Fibroblast of peridontal ligament (primary cell): ENCODE data around the gene MYH8.

Experiments
- DNase-seq: peaks from one replicate; pipeline ENCODE4 v3.0.0-alpha.2; 2010; ENCODE audit errors: extremely low read depth

MYH8 gene

GRCh38 chr17:10421900-10422542 is at the start of gene MYH8:
TSS of gene MYH8 (minus strand) at chr17:10421950. CDS start at chr17:10420227, 1,723 bp downstream.
- DNase-seq: no peak

GRCh38 chr17:10469459-10469858 is 47.7 kb upstream of the MYH8 start, which contains the start of gene MYH4:
TSS of gene MYH4 (minus strand) at chr17:10469559. CDS start at chr17:10466745, 2,814 bp downstream.
- no peak for DNase-seq

- no peak for DNase-seq
Measured at GRCh38 chr17:10463402-10463801, 41.7 kb upstream of the MYH8 start.

GRCh38 chr17:10460062-10460461 is 38.3 kb upstream of the MYH8 start:
- no peak for DNase-seq

- DNase-seq: no peak
Measured at GRCh38 chr17:10458701-10459100, 37.0 kb upstream of the MYH8 start.

GRCh38 chr17:10457952-10458351 is 36.2 kb upstream of the MYH8 start:
- DNase-seq: no peak

- no peak for DNase-seq
Measured at GRCh38 chr17:10447026-10447931, 25.5 kb upstream of the MYH8 start.

- no peak for DNase-seq
Measured at GRCh38 chr17:10439816-10440215, 18.1 kb upstream of the MYH8 start.

- DNase-seq: no peak
Measured at GRCh38 chr17:10435096-10435495, 13.3 kb upstream of the MYH8 start.

GRCh38 chr17:10429421-10430045 is 7.8 kb upstream of the MYH8 start:
- no peak for DNase-seq

- DNase-seq: no peak
Measured at GRCh38 chr17:10428781-10429180, 7.0 kb upstream of the MYH8 start.

- DNase-seq: no peak
Measured at GRCh38 chr17:10421211-10421610, 539 bp downstream of the MYH8 start.

- no peak for DNase-seq
Measured at GRCh38 chr17:10420811-10421210, 939 bp downstream of the MYH8 start.

- DNase-seq: no peak
Measured at GRCh38 chr17:10417431-10417830, 4.3 kb downstream of the MYH8 start.

- no peak for DNase-seq
Measured at GRCh38 chr17:10415161-10415560, 6.6 kb downstream of the MYH8 start.

GRCh38 chr17:10403589-10403988 is 18.2 kb downstream of the MYH8 start:
- DNase-seq: no peak

- no peak for DNase-seq
Measured at GRCh38 chr17:10398352-10398751, 23.4 kb downstream of the MYH8 start.

GRCh38 chr17:10396524-10397163 is 25.1 kb downstream of the MYH8 start:
- no peak for DNase-seq

- no peak for DNase-seq
Measured at GRCh38 chr17:10394201-10394887, 27.4 kb downstream of the MYH8 start.

- no peak for DNase-seq
Measured at GRCh38 chr17:10392880-10393279, 28.9 kb downstream of the MYH8 start.

- DNase-seq: no peak
Measured at GRCh38 chr17:10385871-10386270, 35.9 kb downstream of the MYH8 start.
